Islet precursor cell (in vitro differentiated cells): Measurements from ENCODE around the gene PTPRE.
A peak's percentile ranks its signal among the peaks of the same experiment; 100 is the strongest.

ENCODE experiments used
- DNase-seq: peaks from one replicate; pipeline ENCODE4 v3.0.0-alpha.2; 2018

The PTPRE gene

GRCh38 chr10:128102480-128103228 lies 195.8 kb downstream of the PTPRE start:
- DNase-seq: no peak

DNA sequence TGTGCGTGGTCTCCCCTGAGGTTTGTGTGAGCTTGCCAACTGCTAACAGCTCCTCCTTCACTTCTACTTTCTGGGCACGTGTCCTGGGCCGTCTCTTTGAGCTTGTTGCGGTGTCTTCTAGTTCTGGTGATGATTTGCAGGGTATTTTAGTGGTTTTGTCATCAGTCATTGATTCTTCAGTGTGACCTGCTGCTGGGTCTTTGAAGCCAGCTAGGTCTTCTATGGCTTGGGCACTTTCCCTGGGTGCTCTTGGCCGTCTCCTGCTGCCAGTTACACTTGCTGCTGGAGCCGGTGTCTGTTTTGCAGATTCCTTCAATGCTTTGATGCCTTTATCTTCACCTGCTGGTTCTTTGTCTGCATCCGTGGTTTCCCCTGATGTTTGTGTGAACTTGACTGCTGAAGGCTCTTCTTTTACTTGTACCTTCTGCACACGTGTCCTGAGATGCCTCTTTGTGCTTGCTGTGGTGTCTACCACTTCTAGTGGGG lies 196.4 kb downstream of the PTPRE start:
- DNase-seq: no peak

DNA sequence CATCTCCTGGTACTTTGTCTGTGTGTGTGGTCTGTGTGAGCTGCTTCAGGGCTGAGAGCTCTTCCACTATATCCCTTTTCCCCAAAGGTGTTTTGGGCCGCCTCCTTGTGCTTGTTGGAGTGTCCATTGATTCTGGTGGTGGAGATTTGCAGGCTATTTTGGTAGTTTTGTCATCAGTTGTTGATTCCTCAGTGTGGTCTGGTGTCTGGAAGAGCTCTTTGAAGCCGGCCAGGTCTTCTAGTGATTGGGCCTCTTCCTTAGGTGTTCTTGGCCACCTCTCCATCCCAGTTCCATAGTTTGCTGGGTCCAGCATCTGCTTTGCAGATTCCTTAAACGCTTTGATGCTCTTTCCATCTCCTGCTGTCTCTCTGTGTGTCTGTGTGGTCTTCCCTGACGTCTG lies 198.5 kb downstream of the PTPRE start:
- DNase-seq: no peak

- no peak for DNase-seq
These were observed 202.8 kb downstream of the PTPRE start for GRCh38 chr10:128109707-128110106.

GRCh38 chr10:128110339-128110738 lies 203.4 kb downstream of the PTPRE start:
- no peak for DNase-seq

DNA sequence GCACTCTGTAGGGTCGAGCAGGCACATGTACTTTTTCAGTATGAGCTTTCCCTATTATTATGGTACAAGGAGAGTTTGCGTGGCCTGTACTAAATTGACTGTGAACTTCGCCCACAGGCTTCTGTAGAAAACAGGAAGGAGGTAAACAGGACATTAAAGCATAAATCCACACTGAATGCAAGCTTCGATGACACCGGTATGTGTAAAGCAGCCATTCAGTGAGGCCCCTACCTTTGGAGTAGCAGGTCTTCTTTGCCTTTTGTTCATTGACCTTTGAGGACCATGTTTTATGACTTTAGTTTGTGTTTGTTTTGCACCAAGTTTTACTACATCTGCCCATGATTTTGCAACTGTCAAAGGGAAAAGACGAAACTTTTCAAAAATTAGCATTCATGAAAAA lies 204.8 kb downstream of the PTPRE start:
- no peak for DNase-seq

DNA sequence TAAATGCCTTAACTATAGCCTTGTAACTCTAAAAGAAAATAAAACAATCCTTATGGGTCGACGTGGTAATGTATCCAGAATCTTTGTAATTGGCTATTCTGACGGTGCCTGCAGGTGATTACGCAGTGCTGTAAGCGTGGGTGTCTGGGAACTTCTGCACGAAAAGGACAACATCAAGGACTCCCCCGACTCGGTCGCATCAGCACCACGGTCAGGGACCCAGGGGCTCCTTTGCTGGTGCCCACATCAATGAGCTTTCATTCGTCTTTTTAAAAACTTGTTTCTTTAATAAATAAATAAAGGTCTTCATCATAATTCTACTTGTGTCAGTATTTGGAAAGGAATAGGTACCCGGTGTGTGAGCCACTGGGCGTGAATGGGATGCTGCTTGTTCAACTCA lies 206.1 kb downstream of the PTPRE start:
- DNase-seq: no peak

GRCh38 chr10:128114901-128115300 lies 208.0 kb downstream of the PTPRE start:
- DNase-seq: no peak

DNA sequence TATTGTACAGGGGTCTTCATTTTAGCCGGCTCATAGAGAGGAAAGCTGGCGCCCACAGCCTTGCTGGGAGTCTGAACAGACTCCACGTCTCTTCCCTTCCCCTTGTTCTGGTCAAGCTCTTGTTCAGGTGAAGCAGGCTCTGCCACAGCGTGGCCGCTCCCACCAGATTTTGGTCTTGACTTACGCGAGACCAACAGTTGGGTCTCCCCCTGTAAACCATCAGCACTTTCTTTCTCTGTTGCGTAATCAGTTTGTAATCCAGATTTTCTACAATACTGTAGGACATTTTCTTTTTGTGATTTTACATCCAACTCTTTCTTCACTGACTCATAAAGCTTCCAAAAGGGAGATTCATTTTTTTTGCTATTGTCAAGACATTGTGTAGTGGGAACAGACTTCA lies 208.5 kb downstream of the PTPRE start:
- no peak for DNase-seq

DNA sequence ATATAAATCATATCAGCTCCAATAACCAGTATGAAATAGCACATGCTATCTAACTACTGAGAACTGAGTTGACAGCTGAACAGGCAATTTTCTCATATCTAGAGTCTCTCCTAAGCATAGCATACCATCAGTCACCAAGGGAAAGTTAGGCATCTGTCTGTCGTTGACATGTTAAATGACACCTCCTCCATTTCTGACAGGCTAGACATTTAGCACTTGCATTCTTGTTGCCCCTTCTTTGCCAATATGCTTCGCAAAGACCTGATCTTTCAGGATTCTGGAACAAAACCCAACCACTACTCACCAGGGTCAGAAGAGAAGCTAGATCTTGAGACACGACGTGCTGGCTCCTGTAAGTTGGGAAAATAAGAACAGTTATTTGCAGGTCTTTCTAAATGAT lies 209.3 kb downstream of the PTPRE start:
- DNase-seq: no peak

DNA sequence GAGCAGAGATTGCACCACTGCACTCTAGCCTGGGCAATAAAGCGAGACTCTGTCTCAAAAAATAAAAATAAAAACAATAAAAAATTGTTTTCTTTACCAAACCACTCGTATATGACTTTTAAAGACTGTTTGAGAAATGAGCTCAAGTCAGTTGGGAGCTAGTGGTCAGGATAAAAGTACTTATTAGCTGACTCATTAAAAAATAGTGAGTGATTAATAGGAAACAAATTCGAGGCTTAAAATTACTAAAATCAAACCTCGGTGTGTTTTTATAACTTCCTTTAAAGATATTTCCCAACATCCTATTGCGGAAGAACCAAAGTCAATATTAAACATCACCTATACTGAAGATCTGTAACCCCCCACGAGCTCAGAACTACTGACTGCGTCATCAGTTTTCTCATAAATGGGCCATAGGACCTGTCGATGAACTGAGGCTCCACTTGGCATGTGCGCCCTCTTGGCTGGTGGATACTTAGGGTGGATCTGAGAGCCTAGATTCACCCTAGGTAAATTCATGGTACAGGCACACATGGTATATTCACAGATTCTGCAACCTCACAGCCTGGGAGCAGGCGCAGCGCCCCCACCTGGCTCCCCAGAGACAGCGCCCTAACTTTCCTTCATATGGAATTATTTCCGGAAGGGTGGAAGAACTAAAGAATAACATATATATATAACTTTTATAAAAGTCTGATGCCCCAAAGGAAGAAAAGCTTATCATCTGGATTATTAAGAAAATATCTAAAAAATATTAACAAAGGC lies 210.1 kb downstream of the PTPRE start:
- DNase-seq: no peak

GRCh38 chr10:128121750-128122412 lies 215.0 kb downstream of the PTPRE start:
- no peak for DNase-seq

GRCh38 chr10:128122931-128123330 lies 216.0 kb downstream of the PTPRE start:
- DNase-seq: no peak

GRCh38 chr10:128123846-128124245 lies 216.9 kb downstream of the PTPRE start:
- DNase-seq: no peak

DNA sequence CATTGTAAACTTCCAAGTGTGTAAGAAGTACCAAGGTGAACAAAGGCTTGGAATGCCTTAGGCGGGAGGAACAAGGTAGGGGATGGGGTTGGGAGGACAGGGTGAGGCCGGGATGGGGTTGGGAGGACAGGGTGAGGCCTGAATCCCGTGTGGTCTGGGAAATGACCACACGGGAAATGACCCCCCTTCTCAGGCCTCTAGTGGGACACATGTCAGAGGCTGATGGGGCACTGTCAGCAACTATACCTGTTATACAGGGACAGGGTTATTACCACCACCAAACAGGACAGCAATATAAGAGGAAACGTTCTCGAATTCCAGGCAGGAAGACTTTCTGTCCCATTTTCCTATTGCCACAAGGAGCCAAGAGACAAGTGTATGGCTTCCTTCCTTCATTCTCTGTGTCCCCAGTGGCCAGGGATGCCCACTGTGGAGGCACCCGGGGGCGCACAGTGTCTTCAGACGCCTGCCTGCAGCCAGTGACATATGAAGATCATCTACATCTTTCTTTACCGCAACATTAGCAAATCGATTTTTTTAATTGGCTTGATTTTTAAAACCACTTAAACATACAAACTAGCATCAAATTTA lies 218.0 kb downstream of the PTPRE start:
- no peak for DNase-seq

DNA sequence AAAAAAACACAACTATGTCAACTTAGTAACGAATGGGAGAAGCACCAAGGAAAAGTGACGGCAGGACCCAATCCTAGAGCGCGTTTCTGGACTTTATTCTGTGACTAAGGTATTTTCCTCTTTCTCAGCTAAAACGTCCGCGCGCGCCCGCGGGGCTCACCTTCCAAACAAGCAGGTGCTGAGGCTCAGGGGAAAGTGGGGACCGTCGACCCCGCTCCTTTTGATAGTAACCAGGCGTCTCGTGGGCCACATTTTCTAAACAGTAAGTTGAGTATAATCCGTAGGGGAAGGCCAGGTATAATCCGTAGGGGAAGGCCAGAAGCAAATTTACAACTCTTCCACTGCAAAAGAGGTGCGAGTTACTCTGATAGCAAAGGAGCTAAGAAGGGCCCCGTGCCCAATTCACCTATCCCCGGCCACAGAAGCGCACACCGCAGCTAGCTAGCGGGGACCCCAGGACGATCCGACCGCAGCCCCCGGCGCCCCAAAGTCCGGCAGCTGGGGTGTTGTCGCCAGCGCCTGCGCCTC lies 218.6 kb downstream of the PTPRE start:
- no peak for DNase-seq

DNA sequence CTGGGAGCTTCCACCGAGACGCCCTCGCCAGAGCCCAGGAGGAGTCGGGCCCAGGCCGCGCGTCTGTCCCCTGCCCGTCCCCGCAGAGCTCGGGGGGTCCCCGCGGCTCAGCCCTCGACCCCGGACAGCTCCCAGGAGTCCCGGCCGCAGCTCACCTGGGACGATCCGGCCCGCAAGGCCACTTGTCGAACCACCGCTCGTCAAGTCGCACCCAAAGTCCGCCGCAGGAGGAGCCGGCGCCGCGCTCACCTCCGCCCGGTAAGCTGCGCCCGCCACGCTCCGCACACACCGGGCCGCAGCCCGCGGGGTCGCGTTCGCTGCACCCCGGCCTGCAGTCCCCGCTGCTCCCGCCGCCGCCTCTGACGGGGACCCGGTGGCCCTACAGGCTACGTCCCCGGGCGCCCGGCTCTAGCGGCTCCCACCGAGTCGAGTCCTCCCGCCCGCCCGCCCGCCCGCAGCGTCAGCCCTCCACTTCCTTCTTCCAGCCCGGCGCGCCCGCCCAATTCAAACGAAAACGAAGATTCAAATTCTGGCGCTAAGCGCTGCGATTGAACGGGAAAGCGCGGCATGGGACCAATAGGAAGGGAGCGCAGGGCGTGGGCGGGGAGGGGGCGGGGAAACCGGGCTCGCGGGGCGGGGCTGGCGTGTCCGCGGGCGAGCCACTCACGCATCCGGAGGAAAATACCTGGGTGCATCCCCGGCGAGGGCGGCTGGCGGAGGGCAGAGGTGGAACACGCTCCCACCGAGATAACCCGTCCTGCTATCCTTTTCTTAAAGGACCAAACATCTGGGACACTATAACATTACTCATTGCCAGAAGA lies 219.3 kb downstream of the PTPRE start, which contains the start of gene MKI67:
TSS of gene MKI67 (minus strand) at position 480 of the 821 bp plus-strand sequence. CDS start 756 bp downstream, outside the sequence.
- DNase-seq: peak; percentile 95

DNA sequence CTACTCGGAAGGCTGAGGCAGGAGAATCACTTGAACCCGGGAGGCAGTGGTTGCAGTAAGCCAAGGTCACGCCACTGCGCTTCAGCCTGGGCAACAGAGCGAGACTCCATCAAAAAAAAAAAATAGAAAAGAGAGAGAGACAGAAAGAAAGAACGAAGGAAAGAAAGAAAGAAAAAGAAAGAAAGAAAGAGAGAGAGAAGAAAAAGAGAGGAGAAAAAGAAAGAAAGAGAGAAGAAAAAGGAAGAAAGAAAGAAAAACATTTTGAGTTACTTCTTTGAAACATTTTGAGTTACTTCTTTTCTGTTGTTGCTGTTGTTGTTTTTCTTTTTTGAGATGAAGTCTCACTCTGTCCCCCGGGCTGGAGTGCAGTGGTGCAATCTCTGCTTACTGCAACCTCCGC lies 221.7 kb downstream of the PTPRE start:
- DNase-seq: no peak

- DNase-seq: no peak
These were observed 223.1 kb downstream of the PTPRE start for GRCh38 chr10:128130051-128130450.
